ENCODE results near the gene CYCS.

- TF ChIP-seq, protein P1, sequence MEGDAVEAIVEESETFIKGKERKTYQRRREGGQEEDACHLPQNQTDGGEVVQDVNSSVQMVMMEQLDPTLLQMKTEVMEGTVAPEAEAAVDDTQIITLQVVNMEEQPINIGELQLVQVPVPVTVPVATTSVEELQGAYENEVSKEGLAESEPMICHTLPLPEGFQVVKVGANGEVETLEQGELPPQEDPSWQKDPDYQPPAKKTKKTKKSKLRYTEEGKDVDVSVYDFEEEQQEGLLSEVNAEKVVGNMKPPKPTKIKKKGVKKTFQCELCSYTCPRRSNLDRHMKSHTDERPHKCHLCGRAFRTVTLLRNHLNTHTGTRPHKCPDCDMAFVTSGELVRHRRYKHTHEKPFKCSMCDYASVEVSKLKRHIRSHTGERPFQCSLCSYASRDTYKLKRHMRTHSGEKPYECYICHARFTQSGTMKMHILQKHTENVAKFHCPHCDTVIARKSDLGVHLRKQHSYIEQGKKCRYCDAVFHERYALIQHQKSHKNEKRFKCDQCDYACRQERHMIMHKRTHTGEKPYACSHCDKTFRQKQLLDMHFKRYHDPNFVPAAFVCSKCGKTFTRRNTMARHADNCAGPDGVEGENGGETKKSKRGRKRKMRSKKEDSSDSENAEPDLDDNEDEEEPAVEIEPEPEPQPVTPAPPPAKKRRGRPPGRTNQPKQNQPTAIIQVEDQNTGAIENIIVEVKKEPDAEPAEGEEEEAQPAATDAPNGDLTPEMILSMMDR (conservative IDR thresholded peaks at IDR 0.05 in 1 of 2, IDR thresholded peaks at IDR 0.05 in 1 of 2; ENCODE audit: extremely low read depth in 1 of 2, insufficient read depth in 1 of 2, low read depth in 1 of 2, low read length in 2 of 2), result no peak
- no peak for TF ChIP-seq EZH2 (IDR thresholded peaks at IDR 0.05; ENCODE audit: borderline replicate concordance, low read length)
Measured at GRCh38 chr7:25143763-25144162, 18.7 kb upstream of the CYCS start.
